Activated CD8-positive, alpha-beta memory T cell treated with anti-CD3 and anti-CD28 coated beads for 48 hours (primary cell): ENCODE data around the gene HES2.
"Not testable (repeated sequence)": the region's sequence is repeated elsewhere in the genome, so short reads cannot be mapped to it uniquely, and the experiment has no call there.

Source experiments
- DNase-seq, 3 experiments: peaks; one replicate each; pipeline ENCODE4 v3.0.0-alpha.2; 2020; ENCODE audit warnings: low read depth in 2 of 3, low spot score in 2 of 3

The HES2 gene

GRCh38 chr1:6391951-6392808 is 27.5 kb downstream of the HES2 start:
- DNase-seq: no peak

DNA sequence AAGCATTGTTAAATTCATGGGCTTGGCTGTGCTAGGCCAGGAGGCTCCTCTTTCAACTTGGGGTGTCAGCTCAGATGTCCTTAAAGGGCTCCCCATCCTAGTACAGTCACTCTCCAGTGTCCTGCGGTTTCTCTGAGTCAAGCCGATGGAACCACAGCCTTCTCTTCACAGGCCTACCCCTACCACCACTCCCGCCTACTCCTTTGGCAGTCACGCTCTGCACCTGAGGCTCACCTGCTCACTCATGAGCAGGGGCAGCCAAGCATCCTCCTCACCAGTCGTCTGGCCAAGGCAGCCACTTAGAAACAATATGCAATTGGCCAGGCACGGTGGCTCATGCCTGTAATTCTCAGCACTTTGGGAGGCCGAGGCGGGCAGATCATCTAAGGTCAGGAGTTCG is 29.7 kb downstream of the HES2 start:
- no peak for DNase-seq

GRCh38 chr1:6386371-6386949 is 33.3 kb downstream of the HES2 start:
- DNase-seq: no peak

GRCh38 chr1:6385488-6386191 is 34.1 kb downstream of the HES2 start:
- DNase-seq: no peak

DNA sequence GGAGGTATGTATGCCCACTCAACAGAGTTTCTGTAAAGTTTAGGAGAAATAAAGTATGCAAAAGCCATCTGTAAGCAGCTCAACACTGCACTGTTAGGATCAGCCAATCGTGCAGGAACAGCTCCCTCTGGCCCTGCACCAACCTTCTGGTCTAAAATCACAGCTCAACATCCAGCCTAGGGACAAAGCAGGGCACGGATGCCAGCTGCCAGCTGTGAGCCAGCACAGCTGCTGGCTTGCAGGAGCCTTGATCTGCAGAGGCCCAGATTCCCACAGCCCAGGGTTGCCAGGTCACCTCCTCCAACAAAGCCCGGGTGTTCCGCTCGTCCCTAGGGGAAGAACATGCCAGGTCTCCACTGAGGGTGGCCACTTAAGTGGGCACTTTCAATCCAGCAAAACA is 34.8 kb downstream of the HES2 start:
- DNase-seq: no peak

DNA sequence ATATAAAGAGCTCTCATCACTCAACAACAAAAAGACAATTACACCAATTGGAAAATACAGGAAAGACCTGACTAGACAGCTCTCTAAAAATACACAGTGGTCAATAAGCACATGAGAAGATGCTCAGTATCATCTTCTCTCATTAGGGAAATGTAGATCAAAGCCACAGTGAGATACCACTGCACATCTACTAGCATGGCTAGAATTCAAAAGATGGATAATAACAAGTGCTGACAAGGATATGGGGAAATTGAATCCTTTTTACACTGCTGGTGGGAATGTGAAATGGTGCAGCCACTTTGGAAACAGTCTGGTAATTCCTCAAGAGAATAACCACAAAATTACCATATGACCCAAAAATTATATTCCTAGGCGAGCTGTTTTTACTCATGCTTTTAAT is 35.6 kb downstream of the HES2 start:
- no peak for DNase-seq

DNA sequence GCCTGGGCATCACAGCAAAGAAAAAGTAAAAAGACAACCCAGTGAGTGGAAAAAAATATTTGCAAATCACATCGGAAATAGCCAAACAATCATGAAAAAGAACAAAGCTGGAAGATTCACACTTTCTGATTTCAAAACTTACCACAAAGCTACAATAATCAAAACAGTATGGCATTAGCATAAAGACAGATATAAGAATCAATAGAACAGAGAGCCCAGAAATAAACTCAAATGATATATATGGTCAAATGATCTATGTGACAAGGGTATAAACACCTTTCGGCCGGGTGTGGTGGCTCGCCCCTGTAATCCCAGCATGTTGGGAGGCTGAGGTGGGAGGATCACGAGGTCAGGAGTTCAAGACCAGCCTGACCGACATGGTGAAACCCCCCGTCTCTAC is 39.7 kb downstream of the HES2 start:
- no peak for DNase-seq

DNA sequence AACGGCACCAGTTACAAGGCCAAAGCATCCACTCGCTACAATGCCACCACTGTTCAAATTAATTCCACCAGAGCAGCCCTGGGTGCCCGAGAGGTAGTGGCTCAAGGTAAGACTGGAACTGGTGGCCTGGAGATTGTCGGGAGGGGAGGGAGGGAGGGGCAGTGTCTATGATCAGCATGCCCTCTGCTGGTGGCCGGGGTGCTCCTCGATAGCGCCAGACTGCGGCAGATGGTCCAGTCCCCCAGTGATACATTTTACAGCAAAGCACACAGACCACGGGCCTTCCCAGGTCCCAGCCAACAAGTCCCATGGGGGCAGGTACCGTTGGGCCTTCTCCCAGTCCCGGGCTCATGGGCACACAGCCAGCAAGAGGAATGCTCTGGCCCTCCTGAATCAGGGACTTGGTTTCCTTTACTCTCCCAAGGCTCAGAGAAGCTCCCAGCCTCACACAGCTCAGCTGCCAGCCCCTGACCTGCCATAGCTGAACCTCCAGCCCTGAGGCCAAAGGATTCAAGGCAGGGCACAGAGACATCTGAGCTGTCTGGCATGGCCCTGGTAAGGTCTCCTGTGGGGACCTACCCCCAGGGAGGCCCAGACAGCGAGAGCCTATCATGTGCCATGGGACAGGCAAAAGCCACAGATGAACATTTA is 41.5 kb downstream of the HES2 start:
- no peak for DNase-seq

DNA sequence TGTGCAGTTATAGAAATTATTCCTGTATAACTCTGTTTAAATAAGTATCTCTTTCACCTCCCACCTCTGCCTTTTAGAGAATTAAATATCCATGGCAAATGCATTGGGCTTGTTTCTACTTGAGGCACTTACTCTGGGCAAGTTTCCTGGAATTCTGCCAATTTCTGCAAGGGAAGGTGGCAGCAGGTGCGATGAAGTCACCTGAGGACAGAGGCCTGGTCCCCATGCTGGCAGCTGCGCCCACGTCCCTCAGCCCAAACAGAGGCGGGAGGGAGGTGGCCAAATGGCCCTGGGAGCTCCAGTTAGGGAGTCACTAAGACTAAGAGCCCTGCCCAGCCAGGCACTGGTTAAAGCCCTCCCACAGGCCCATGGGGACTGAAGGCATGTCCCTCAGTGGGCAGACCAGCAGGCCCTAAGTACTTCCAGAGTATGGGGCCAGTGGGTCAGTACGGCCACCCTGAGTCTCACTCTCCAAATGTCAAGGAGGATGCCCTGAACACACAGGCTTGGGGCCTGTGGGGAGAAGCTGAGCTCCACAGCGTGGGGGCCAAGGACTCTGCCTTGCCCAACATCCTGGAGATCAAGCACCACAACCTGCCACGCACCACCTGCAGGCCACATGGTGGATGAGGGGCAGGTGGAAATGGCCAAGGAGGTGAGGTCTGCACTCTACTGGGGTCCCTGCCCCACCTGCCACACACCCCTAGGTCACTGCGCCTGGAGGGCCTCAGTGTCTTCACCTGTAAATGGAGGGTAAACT is 45.6 kb downstream of the HES2 start:
- DNase-seq: no peak

GRCh38 chr1:6372236-6372635 is 47.5 kb downstream of the HES2 start:
- DNase-seq: not testable (repeated sequence)

DNA sequence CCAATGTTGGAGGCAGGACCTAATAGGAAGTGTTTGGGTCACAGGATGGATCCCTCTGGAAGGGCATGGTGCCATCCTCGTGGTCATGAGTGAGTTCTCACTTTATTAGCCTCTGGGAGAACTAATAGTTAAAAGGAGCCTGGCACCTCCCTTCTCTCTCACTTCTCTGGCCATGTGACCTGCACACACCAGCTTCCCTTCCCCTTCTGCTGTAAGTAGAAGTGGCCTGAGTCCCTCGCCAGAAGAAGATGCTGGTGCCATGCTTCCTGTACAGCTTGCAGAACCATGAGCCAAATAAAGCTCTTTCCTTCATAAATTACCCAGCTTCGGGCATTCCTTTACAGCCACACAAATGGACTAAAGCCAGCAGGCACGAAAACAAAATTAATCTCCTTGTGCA is 49.7 kb downstream of the HES2 start:
- DNase-seq: no peak

DNA sequence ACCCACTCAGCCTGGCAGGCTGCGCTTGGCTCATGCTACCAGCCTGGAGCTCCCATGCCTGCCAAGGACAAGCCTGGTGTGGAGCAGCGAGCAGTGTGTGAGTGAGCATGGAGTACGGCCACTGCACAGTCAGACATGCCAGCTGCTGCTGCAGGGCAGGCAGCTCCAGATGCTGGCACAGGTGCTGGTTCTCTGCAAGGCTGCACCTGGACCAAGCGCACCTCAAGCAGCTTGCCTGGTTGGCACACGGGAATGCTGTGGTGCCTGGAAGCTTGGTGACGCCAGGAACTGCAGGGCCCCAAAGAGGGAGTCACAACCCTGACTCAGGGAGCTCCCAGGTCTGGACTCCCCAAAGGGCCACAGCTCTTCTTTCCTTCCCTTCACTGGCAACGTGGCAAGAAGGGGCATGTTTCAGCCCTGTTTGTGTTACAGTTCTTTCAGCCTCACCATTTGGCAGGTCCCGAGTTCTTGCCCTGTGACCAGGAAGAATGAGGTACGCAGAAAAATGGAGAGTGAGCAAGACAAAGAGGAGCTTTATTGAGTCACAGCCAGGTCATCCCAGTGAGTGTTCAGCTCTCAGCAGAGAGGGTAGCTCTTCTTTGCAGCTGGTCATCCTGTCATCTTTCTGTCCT is 52.2 kb downstream of the HES2 start:
- no peak for DNase-seq

DNA sequence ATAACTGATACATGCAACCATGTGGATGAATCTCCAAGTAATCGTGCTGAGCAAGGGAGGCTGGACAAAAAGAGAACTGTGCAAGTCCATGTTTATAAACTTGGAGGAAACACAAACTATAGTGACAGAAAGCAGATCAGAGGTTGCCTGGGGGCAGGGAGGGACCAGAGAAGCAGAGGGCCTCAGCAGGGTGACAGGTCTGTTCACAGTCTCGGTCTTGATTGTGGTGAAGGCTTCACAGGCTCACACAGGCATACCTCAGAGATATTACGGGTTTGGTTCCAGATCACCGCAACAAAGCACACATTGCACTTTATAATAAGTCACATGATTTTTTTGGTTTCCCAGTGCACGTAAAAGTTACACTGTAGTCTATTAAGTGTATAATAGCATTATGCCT is 54.7 kb downstream of the HES2 start:
- DNase-seq: no peak

- DNase-seq: not testable (repeated sequence)
Observed at GRCh38 chr1:6363085-6363884, 56.4 kb downstream of the HES2 start.
